ENCODE results near the gene MICU1. TPM values are rescaled to one million over a fixed set of nuclear protein-coding genes. Genes with fewer than 3 reads are reported as not detected.

The MICU1 gene
- total and polyA plus RNA-seq, 3 donors from 2014 or later: 34.7 to 42.7 (median 38.9) TPM

DNA sequence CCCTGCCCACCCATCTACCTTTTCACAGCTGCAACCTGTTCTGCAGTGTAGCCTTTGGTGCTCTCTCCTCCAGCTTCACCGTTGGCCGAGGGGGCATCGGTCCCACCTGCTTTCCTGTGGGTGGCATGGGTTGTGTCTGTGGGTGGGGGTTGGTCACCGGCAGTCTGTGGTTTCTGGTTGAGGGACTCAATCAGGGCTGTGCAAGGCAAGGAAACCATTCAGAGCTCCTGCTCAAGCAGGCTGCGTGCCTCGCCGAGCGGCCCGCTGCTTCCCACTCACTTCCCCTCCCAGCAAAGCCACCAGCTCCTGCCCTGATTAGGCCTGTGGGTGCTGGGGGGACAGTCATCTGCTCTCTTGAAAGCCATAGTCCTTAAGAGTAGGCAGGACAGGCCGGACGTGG lies 280.9 kb downstream of the MICU1 start:
- intact Hi-C loops (cut with DNase I; ENCODE audit: low total_unique reads): no loop called here

DNA sequence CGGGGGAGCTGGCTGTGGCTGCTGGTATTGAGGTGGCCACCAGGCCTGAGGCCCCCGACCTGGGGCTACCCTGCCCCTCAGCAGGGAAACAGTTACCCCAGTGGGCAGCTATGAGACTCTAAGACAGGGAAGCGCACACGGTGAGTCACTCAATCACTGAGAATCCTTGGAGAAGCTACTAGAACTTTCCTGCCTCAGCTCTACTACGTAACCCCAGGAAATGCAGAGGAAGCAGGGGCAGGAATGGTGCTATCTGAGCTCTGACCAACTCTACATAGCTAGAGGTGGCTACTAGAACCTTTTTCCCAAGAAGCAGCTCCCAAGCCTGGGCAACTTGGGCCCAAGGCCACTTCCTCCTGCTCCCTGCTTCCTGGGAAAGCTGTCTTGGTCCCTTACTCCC lies 283.0 kb downstream of the MICU1 start:
- peaks cover 8% of the 10 kb centered on the region for H3K4me1 ChIP-seq
- H3K4me3 ChIP-seq: no peak overlapping the region
- TF ChIP-seq POLR2A (IDR thresholded peaks at IDR 0.05): no peak
- TF ChIP-seq, protein P1, sequence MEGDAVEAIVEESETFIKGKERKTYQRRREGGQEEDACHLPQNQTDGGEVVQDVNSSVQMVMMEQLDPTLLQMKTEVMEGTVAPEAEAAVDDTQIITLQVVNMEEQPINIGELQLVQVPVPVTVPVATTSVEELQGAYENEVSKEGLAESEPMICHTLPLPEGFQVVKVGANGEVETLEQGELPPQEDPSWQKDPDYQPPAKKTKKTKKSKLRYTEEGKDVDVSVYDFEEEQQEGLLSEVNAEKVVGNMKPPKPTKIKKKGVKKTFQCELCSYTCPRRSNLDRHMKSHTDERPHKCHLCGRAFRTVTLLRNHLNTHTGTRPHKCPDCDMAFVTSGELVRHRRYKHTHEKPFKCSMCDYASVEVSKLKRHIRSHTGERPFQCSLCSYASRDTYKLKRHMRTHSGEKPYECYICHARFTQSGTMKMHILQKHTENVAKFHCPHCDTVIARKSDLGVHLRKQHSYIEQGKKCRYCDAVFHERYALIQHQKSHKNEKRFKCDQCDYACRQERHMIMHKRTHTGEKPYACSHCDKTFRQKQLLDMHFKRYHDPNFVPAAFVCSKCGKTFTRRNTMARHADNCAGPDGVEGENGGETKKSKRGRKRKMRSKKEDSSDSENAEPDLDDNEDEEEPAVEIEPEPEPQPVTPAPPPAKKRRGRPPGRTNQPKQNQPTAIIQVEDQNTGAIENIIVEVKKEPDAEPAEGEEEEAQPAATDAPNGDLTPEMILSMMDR (IDR thresholded peaks at IDR 0.05): no peak
- WGBS, 2 donors: 92 to 100% methylated on average over 3 to 5 of the region's 5 CpGs
- H3K9me3 ChIP-seq: no peaks in the 10 kb centered on the region
- no peak for DNase-seq
- H3K27me3 ChIP-seq: no peaks in the 10 kb centered on the region
- intact Hi-C loops (cut with DNase I; ENCODE audit: low total_unique reads): no loop called here
- no peaks in the 10 kb centered on the region for H3K36me3 ChIP-seq (ENCODE audit: low read depth, missing control alignments)
- no peak overlapping the region for H3K27ac ChIP-seq

More for the DNA sequence above, 280.9 kb downstream of the MICU1 start:
- no peak for TF ChIP-seq POLR2A (IDR thresholded peaks at IDR 0.05)
- TF ChIP-seq, protein P1 (IDR thresholded peaks at IDR 0.05): no peak
- H3K4me1 ChIP-seq: peaks cover 8% of the 10 kb centered on the region
- no peak for DNase-seq
- no peak overlapping the region for H3K27ac ChIP-seq
- no peaks in the 10 kb centered on the region for H3K9me3 ChIP-seq
- no peaks in the 10 kb centered on the region for H3K27me3 ChIP-seq
- no peak overlapping the region for H3K4me3 ChIP-seq
- 82 to 91% methylated on average over 5 to 11 of the region's 11 CpGs for WGBS, 2 donors
- no peaks in the 10 kb centered on the region for H3K36me3 ChIP-seq (ENCODE audit: low read depth, missing control alignments)

DNA sequence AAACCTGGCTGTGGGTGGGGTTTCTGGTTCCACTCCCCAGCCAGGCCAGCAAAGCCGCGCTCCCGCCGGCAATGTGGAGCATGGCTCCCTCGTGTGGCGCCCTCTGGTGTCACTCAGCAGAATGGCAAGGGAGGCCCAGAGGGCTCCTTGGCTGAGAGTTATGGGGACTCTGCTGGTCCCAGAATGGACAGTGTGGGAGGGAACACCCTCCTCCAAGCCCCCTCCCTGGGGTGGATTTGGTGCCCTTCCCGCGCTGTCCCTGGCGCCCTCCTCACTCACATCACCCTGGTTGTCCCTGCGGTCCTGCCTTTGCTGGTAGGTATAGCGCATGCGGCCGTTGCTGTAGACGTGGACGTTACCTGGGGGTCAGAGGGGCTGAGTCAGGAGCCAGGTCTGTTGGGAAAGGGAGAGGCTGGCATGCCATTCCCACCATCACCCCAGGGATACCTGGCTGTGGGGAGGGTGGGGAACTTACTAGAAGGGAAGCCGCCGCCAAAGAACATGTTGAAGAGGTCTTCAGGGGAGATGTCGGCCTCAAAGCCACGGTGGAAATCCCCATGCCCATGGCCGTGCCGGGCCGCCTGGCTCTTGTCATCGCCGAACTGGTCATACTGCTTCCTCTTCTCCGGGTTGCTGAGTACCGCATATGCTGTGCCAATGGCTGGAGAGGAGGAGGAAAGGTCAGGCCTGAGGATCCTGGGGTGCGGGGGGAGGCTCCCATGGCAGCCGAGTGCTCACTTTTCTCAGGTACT lies 285.2 kb downstream of the MICU1 start:
- Histone ChIP-seq H3K4me3 (no peak overlapping the region), H3K27me3 (no peaks in the 10 kb centered on the region), H3K4me1 (peaks cover 21% of the 10 kb centered on the region), H3K9me3 (no peaks in the 10 kb centered on the region), H3K27ac (peak overlapping the region in 1 of 2 donors; percentile 24), H3K36me3 (ENCODE audit: low read depth, missing control alignments) (no peaks in the 10 kb centered on the region)
- intact Hi-C loops (cut with DNase I; ENCODE audit: low total_unique reads): no loop called here
- DNase-seq: peak; percentile 77
- TF ChIP-seq, protein P1 (IDR thresholded peaks at IDR 0.05): peak; percentile 82 to 93 (median 90)
- TF ChIP-seq POLR2A (IDR thresholded peaks at IDR 0.05): no peak
- 69 to 72% methylated on average over 15 to 28 of the region's 28 CpGs for WGBS, 2 donors

DNA sequence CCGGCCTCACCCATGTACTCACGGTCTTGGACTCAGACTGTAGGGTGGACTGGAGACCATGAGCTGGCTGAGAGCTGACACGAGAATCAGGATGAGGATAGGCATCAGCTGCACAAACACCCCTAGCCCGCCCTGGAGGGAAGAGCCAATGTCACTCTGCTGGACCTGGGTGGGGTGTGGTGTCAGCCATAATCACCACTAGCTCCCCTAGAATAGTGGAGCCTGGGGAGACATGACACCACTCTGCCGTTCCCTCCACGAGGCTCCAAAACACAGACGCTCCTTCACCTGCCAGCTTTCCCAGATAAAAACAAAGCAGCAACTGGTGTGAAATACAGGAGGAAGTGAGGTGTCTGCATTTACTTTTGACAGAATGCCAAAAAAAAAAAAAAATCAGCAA lies 287.7 kb downstream of the MICU1 start:
- peaks cover 46% of the 10 kb centered on the region for H3K4me1 ChIP-seq
- no peak overlapping the region for H3K4me3 ChIP-seq
- H3K27ac ChIP-seq: no peak overlapping the region
- intact Hi-C loops (cut with DNase I; ENCODE audit: low total_unique reads): loop anchor here (10.0 kb wide), 4 partner anchors 63 to 443 kb away; partner anchors contain the start of genes CHST3 and DDIT4
- H3K9me3 ChIP-seq: no peaks in the 10 kb centered on the region
- H3K27me3 ChIP-seq: no peaks in the 10 kb centered on the region
- no peaks in the 10 kb centered on the region for H3K36me3 ChIP-seq (ENCODE audit: low read depth, missing control alignments)
- DNase-seq: no peak
- WGBS, 2 donors: 91% methylated on average over 6 to 7 of the region's 7 CpGs
- no peak for TF ChIP-seq POLR2A (IDR thresholded peaks at IDR 0.05)
- TF ChIP-seq, protein P1 (IDR thresholded peaks at IDR 0.05): no peak
